Astrocyte (in vitro differentiated cells and primary cell): ENCODE results near the gene DCST2.

ENCODE experiments used
- EZH2 ChIP-seq: IDR thresholded peaks from 2 replicates; pipeline ENCODE4 v1.6.1; 2012; ENCODE audit warnings: mild to moderate bottlenecking, low read length, inconsistent platforms; ENCODE audit not compliant: insufficient read depth
- TF ChIP-seq, protein P1 (sequence below): IDR thresholded peaks from 2 replicates; pipeline ENCODE4 v1.5.1; 2011; ENCODE audit warnings: low read depth, mild to moderate bottlenecking, inconsistent platforms, low read length, moderate library complexity; ENCODE audit not compliant: insufficient read depth

DNA sequence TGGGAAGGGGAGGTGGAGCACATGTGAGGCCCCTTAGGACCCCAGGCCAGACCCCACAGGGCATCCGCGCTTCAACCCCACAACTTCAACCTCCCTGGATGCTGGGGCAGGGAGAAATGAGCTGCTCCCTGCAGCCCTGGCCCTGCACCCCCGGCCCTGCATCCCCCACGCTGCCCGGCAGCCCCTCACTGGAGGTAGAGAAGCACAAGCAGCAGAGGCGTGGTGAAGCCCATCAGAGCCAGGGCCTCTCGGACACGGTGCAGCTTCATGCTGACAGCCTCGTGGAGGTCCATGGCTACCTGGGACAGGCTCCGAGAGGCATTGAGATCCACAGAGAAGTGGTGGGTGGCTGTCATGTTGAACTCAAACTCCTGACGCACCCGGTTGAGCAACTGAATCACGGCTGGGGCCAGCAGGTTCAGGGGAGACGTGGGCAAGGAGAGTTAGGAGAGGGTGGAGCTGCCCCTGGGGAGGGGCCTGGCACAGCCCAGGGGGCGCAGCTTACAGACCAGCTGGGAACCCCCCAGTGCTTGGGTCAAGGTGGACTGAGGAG, 3.3 kb downstream of the DCST2 start:
- TF ChIP-seq, protein P1, sequence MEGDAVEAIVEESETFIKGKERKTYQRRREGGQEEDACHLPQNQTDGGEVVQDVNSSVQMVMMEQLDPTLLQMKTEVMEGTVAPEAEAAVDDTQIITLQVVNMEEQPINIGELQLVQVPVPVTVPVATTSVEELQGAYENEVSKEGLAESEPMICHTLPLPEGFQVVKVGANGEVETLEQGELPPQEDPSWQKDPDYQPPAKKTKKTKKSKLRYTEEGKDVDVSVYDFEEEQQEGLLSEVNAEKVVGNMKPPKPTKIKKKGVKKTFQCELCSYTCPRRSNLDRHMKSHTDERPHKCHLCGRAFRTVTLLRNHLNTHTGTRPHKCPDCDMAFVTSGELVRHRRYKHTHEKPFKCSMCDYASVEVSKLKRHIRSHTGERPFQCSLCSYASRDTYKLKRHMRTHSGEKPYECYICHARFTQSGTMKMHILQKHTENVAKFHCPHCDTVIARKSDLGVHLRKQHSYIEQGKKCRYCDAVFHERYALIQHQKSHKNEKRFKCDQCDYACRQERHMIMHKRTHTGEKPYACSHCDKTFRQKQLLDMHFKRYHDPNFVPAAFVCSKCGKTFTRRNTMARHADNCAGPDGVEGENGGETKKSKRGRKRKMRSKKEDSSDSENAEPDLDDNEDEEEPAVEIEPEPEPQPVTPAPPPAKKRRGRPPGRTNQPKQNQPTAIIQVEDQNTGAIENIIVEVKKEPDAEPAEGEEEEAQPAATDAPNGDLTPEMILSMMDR = no peak
- TF ChIP-seq EZH2 = no peak
